Naive B cell (primary cell): ENCODE results near the gene MLLT1. TPM values are rescaled to one million over a fixed set of nuclear protein-coding genes. Genes with fewer than 3 reads are reported as not detected.
A peak's percentile ranks its signal among the peaks of the same experiment; 100 is the strongest.

Experiments
- ATAC-seq, 2 donors: fragments of 150-1000 bp; cut with Tn5 transposase; 2 replicates each; pipeline ENCODE4 v1.10.0; 2021; ENCODE audit warnings: low read depth in 2 of 2, mild to moderate bottlenecking in 2 of 2, moderate library complexity in 2 of 2
- DNase-seq: peaks from one replicate; pipeline ENCODE4 v3.0.0; 2022
- H3K27ac Mint-ChIP-seq, 6 donors: one replicate each; pipeline ENCODE4 v1.8.0; 2020 to 2022; ENCODE audit warnings: mild to moderate bottlenecking in 6 of 6, mixed read lengths in 6 of 6, moderate library complexity in 5 of 6, inconsistent platforms in 2 of 6
- H3K27me3 Mint-ChIP-seq, 3 donors: one replicate each; pipeline ENCODE4 v1.8.0; 2021 to 2022; ENCODE audit warnings: mixed read lengths in 3 of 3, mild to moderate bottlenecking in 1 of 3
- H3K36me3 Mint-ChIP-seq, 2 donors: one replicate each; pipeline ENCODE4 v1.8.0; 2020 to 2022; ENCODE audit warnings: mixed read lengths in 2 of 2, inconsistent platforms in 1 of 2, mild to moderate bottlenecking in 1 of 2
- H3K4me1 Mint-ChIP-seq, 3 donors: one replicate each; pipeline ENCODE4 v1.8.0; 2020 to 2022; ENCODE audit warnings: mixed read lengths in 3 of 3, inconsistent platforms in 1 of 3, mild to moderate bottlenecking in 1 of 3, moderate library complexity in 1 of 3
- H3K4me3 Mint-ChIP-seq, 8 donors: one replicate each; pipeline ENCODE4 v1.8.0; 2020 to 2022; ENCODE audit warnings: mild to moderate bottlenecking in 8 of 8, mixed read lengths in 8 of 8, moderate library complexity in 8 of 8, inconsistent platforms in 2 of 8
- H3K9me3 Mint-ChIP-seq, 7 donors: one replicate each; pipeline ENCODE4 v1.8.0; 2020 to 2022; ENCODE audit warnings: mixed read lengths in 7 of 7, mild to moderate bottlenecking in 5 of 7, inconsistent platforms in 2 of 7, moderate library complexity in 1 of 7
- polyA plus RNA-seq, 6 donors: library from polyadenylated mRNA; unstranded; fragments of 300-500 nt; fragmentation: Illumina TruSeq; gene quantifications; one replicate each; pipeline ENCODE4 v1.2.3, GENCODE V29; 2021; ENCODE audit warnings: low read depth in 6 of 6

Gene MLLT1
- polyA plus RNA-seq, 6 donors from 2014 or later = 0.43 to 1.7 (median 1.3) TPM

- no peak for ATAC-seq
- no peaks in the 10 kb centered on the region for H3K27me3 Mint-ChIP-seq
- no peak overlapping the region for H3K4me3 Mint-ChIP-seq
- peaks cover 4 to 8% of the 10 kb centered on the region in 2 donors for H3K36me3 Mint-ChIP-seq
- peaks cover 32 to 50% (median 43%) of the 10 kb centered on the region in 3 donors for H3K4me1 Mint-ChIP-seq
- no peaks in the 10 kb centered on the region for H3K9me3 Mint-ChIP-seq
- peak overlapping the region in 3 of 6 donors; percentile 56 to 83 (median 76) for H3K27ac Mint-ChIP-seq
- no peak for DNase-seq
Measured at GRCh38 chr19:6233827-6234511, 45.8 kb downstream of the MLLT1 start.

GRCh38 chr19:6233056-6233826 lies 46.5 kb downstream of the MLLT1 start:
- peak overlapping the region in 1 of 6 donors; percentile 56 for H3K27ac Mint-ChIP-seq
- H3K36me3 Mint-ChIP-seq = peaks cover 3 to 8% of the 10 kb centered on the region in 2 donors
- ATAC-seq (no peak), DNase-seq (no peak)
- no peaks in the 10 kb centered on the region for H3K9me3 Mint-ChIP-seq
- peaks cover 33 to 48% (median 39%) of the 10 kb centered on the region in 3 donors for H3K4me1 Mint-ChIP-seq
- H3K27me3 Mint-ChIP-seq = no peaks in the 10 kb centered on the region
- H3K4me3 Mint-ChIP-seq = peak overlapping the region in 1 of 8 donors; percentile 59

GRCh38 chr19:6232601-6233055 lies 47.1 kb downstream of the MLLT1 start:
- Mint-ChIP-seq H3K27me3 (no peaks in the 10 kb centered on the region), H3K36me3 (peaks cover 0 to 8% of the 10 kb centered on the region in 2 donors), H3K4me1 (peaks cover 28 to 44% (median 36%) of the 10 kb centered on the region in 3 donors), H3K4me3 (no peak overlapping the region), H3K9me3 (no peaks in the 10 kb centered on the region), H3K27ac (no peak overlapping the region)
- ATAC-seq (no peak), DNase-seq (no peak)

GRCh38 chr19:6230991-6231448 lies 48.8 kb downstream of the MLLT1 start:
- H3K4me1 Mint-ChIP-seq = peaks cover 28 to 44% (median 39%) of the 10 kb centered on the region in 3 donors
- ATAC-seq = no peak
- H3K4me3 Mint-ChIP-seq = peak overlapping the region in 1 of 8 donors; percentile 35

GRCh38 chr19:6229951-6230712 lies 49.6 kb downstream of the MLLT1 start:
- no peak for ATAC-seq
- H3K4me1 Mint-ChIP-seq = peaks cover 21 to 35% (median 30%) of the 10 kb centered on the region in 3 donors
- no peak for DNase-seq
- H3K9me3 Mint-ChIP-seq = no peaks in the 10 kb centered on the region
- H3K27me3 Mint-ChIP-seq = no peaks in the 10 kb centered on the region
- peak overlapping the region in 1 of 6 donors; percentile 88 for H3K27ac Mint-ChIP-seq
- peaks cover 0 to 22% of the 10 kb centered on the region in 2 donors for H3K36me3 Mint-ChIP-seq
- no peak overlapping the region for H3K4me3 Mint-ChIP-seq

More at GRCh38 chr19:6230991-6231448, 48.8 kb downstream of the MLLT1 start:
- Mint-ChIP-seq H3K36me3 (peaks cover 0 to 17% of the 10 kb centered on the region in 2 donors), H3K27ac (no peak overlapping the region), H3K9me3 (no peaks in the 10 kb centered on the region), H3K27me3 (no peaks in the 10 kb centered on the region)
- no peak for DNase-seq

GRCh38 chr19:6229216-6229913 lies 50.4 kb downstream of the MLLT1 start:
- ATAC-seq = no peak
- Mint-ChIP-seq H3K4me1 (peaks cover 14 to 27% (median 23%) of the 10 kb centered on the region in 3 donors), H3K4me3 (peak overlapping the region in 1 of 8 donors; percentile 0), H3K36me3 (peaks cover 0 to 22% of the 10 kb centered on the region in 2 donors), H3K9me3 (no peaks in the 10 kb centered on the region), H3K27me3 (no peaks in the 10 kb centered on the region), H3K27ac (peak overlapping the region in 2 of 6 donors; percentile 80 to 88)
- DNase-seq = no peak

GRCh38 chr19:6228551-6229215 lies 51.1 kb downstream of the MLLT1 start:
- H3K36me3 Mint-ChIP-seq = peaks cover 0 to 22% of the 10 kb centered on the region in 2 donors

GRCh38 chr19:6227936-6228325 lies 51.8 kb downstream of the MLLT1 start:
- ATAC-seq (no peak), DNase-seq (no peak)
- Mint-ChIP-seq H3K9me3 (no peaks in the 10 kb centered on the region), H3K36me3 (peaks cover 0 to 22% of the 10 kb centered on the region in 2 donors), H3K4me1 (peaks cover 11 to 18% (median 17%) of the 10 kb centered on the region in 3 donors), H3K27me3 (no peaks in the 10 kb centered on the region), H3K4me3 (no peak overlapping the region), H3K27ac (peak overlapping the region in 1 of 6 donors; percentile 60)

More at GRCh38 chr19:6228551-6229215, 51.1 kb downstream of the MLLT1 start:
- Mint-ChIP-seq H3K4me1 (peaks cover 11 to 20% (median 18%) of the 10 kb centered on the region in 3 donors), H3K27me3 (no peaks in the 10 kb centered on the region), H3K4me3 (no peak overlapping the region), H3K9me3 (no peaks in the 10 kb centered on the region), H3K27ac (no peak overlapping the region)
- no peak for ATAC-seq
- DNase-seq = no peak

GRCh38 chr19:6227156-6227935 lies 52.4 kb downstream of the MLLT1 start:
- no peak for DNase-seq
- Mint-ChIP-seq H3K27me3 (no peaks in the 10 kb centered on the region), H3K9me3 (no peaks in the 10 kb centered on the region), H3K4me1 (peaks cover 8 to 17% (median 16%) of the 10 kb centered on the region in 3 donors), H3K4me3 (no peak overlapping the region), H3K27ac (peak overlapping the region in 1 of 6 donors; percentile 60), H3K36me3 (peaks cover 0 to 22% of the 10 kb centered on the region in 2 donors)
- no peak for ATAC-seq

- Mint-ChIP-seq H3K36me3 (peaks cover 0 to 22% of the 10 kb centered on the region in 2 donors), H3K9me3 (no peaks in the 10 kb centered on the region), H3K27ac (peak overlapping the region in 1 of 6 donors; percentile 69), H3K27me3 (no peaks in the 10 kb centered on the region), H3K4me3 (no peak overlapping the region), H3K4me1 (peaks cover 4 to 17% (median 9%) of the 10 kb centered on the region in 3 donors)
- DNase-seq = no peak
- no peak for ATAC-seq
Measured at GRCh38 chr19:6226444-6227155, 53.2 kb downstream of the MLLT1 start.

- Mint-ChIP-seq H3K4me1 (peaks cover 4 to 15% (median 6%) of the 10 kb centered on the region in 3 donors), H3K9me3 (no peaks in the 10 kb centered on the region), H3K27me3 (no peaks in the 10 kb centered on the region), H3K36me3 (peaks cover 0 to 22% of the 10 kb centered on the region in 2 donors), H3K4me3 (no peak overlapping the region), H3K27ac (peak overlapping the region in 1 of 6 donors; percentile 69)
- ATAC-seq = no peak
- DNase-seq = no peak
Measured at GRCh38 chr19:6226012-6226411, 53.8 kb downstream of the MLLT1 start.
